ENCODE data around the gene CTSV.

DNA sequence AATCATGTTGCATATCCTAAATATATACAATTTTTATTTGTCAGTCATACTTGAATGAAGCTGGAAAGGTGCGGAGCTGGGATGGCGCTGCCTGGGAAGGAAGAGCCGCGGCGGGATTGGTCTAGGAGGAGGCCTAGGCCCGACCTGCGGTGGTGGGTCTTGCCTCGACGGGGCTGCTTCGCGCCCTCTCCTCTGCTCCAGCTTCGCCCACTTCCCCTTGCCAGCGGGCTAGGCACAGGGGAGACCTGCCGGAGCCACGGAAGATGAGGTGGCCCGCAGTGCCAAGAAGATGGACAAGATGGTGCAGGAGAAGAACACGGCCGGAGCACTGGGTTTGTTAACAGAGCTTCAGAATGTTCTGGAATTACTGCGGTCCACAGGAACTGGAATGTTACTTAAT is 28.5 kb upstream of the CTSV start:
- no peak for TF ChIP-seq GATA2 (IDR thresholded peaks at IDR 0.05; ENCODE audit: low read depth, low read length)
- no peak for TF ChIP-seq GATA3 (IDR thresholded peaks at IDR 0.05; ENCODE audit: low read depth, low read length)

Data from SH-SY5Y (cell line).